Psoas muscle (tissue), 8 donors: Measurements from ENCODE around the gene ZNF664. TPM values are rescaled to one million over a fixed set of nuclear protein-coding genes. Genes with fewer than 3 reads are reported as not detected.

Experiments used
- ATAC-seq, 4 donors: fragments of 200-7000 bp; cut with Tn5 transposase; one replicate each; pipeline ENCODE4 v1.9.1; 2020; ENCODE audit warnings: moderate library complexity in 3 of 4, mild to moderate bottlenecking in 2 of 4
- DNase-seq, 2 donors: peaks; one replicate each; pipeline ENCODE4 v3.0.0-alpha.2; 2020
- H3K27ac ChIP-seq: fragments of 200-600 bp; one replicate; pipeline ENCODE4 v1.8.0; 2022
- H3K27me3 ChIP-seq, 3 donors: fragments of 200-600 bp in 1 of 3; one replicate each; pipeline versions ENCODE4 v1.6.1 to v1.8.0; 2013 to 2022; ENCODE audit warnings: low read length in 2 of 3, mild to moderate bottlenecking in 2 of 3, moderate library complexity in 1 of 3; ENCODE audit not compliant: insufficient read depth in 3 of 3
- H3K36me3 ChIP-seq, 2 donors: fragments of 200-600 bp in 1 of 2; one replicate each; pipeline versions ENCODE4 v1.6.1 to v1.8.0; 2013 to 2022; ENCODE audit warnings: low read depth in 1 of 2, mild to moderate bottlenecking in 1 of 2, moderate library complexity in 1 of 2; ENCODE audit not compliant: insufficient read depth in 1 of 2
- H3K4me1 ChIP-seq: fragments of 200-600 bp; one replicate; pipeline ENCODE4 v1.8.0; 2022
- H3K4me3 ChIP-seq: fragments of 200-600 bp; one replicate; pipeline ENCODE4 v1.8.0; 2022; ENCODE audit warnings: mild to moderate bottlenecking
- H3K9me3 ChIP-seq: fragments of 200-600 bp; one replicate; pipeline ENCODE4 v1.8.0; 2022
- WGBS, 3 donors: extraction: QIAGEN DNeasy Blood & Tissue Kit; methylation state at CpG; one replicate each; pipeline versions ENCODE4 v1.1.6 to v1.1.7; 2013; 5-methylcytosine and 5-hydroxymethylcytosine counted together
- intact Hi-C, 2 donors: fragments of 100-400 bp; cut with DNase I; formaldehyde crosslinking; loops; one replicate each; pipeline versions ENCODE4 v1.11.0 to v1.14.2; 2022
- polyA plus RNA-seq, 3 donors: library from polyadenylated mRNA; stranded (reverse); fragments of 200-250 nt; gene quantifications; one replicate each; pipeline ENCODE4 v1.2.3, GENCODE V29; 2013
- total RNA-seq, 4 donors: library from RNA; stranded (reverse); fragmentation: NEBNext Ultra II Directional in 2 of 4; extraction: Animal tissue kit (Norgen Biotek cat#: 25700) in 2 of 4; gene quantifications; one replicate each; pipeline versions ENCODE4 v1.2.1 to v1.2.4, GENCODE V29; 2021 to 2023
- TF ChIP-seq, protein P1 (sequence below): fragments of 200-600 bp; IDR thresholded peaks from one replicate; pipeline ENCODE4 v1.8.0; 2022; ENCODE audit warnings: antibody characterized with exemption
- donor health status: healthy with polysubstance abuse.
- donor health status: DM: no; HTN: no; CAD: no; lungs with moderate emphysema.
- donor health status: Bipolar disorder and iron deficiency.
- donor health status: healthy.
- donor health status: DM: yes; HTN: yes; CAD: no.
- donor health status: DM: no; HTN: no; CAD: no.
- donor health status: DM: no; HTN: no; CAD: no.
- donor health status: DM: yes; HTN: yes; CAD: no.

The ZNF664 gene
- total and polyA plus RNA-seq, 7 donors = 25.1 to 69.3 (median 39.1) TPM

- WGBS, 3 donors = 64 to 77% (median 68%) methylated on average over 3 of the region's 3 CpGs
- no peak for DNase-seq
- ATAC-seq = peak in 1 of 4 donors; percentile 28
- no peaks in the 10 kb centered on the region for H3K9me3 ChIP-seq
- peaks cover 40% of the 10 kb centered on the region for H3K4me1 ChIP-seq
- intact Hi-C loops = no loop called here
- no peak overlapping the region for H3K4me3 ChIP-seq
- H3K27me3 ChIP-seq = no peaks in the 10 kb centered on the region
- peaks cover 4 to 36% of the 10 kb centered on the region in 2 donors for H3K36me3 ChIP-seq
- TF ChIP-seq, protein P1, sequence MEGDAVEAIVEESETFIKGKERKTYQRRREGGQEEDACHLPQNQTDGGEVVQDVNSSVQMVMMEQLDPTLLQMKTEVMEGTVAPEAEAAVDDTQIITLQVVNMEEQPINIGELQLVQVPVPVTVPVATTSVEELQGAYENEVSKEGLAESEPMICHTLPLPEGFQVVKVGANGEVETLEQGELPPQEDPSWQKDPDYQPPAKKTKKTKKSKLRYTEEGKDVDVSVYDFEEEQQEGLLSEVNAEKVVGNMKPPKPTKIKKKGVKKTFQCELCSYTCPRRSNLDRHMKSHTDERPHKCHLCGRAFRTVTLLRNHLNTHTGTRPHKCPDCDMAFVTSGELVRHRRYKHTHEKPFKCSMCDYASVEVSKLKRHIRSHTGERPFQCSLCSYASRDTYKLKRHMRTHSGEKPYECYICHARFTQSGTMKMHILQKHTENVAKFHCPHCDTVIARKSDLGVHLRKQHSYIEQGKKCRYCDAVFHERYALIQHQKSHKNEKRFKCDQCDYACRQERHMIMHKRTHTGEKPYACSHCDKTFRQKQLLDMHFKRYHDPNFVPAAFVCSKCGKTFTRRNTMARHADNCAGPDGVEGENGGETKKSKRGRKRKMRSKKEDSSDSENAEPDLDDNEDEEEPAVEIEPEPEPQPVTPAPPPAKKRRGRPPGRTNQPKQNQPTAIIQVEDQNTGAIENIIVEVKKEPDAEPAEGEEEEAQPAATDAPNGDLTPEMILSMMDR = no peak
- no peak overlapping the region for H3K27ac ChIP-seq
Measured at GRCh38 chr12:124008595-124008994, 35.6 kb downstream of the ZNF664 start.

GRCh38 chr12:124009781-124010180, 36.8 kb downstream of the ZNF664 start:
- peaks cover 4 to 34% of the 10 kb centered on the region in 2 donors for H3K36me3 ChIP-seq
- peaks cover 30% of the 10 kb centered on the region for H3K4me1 ChIP-seq
- intact Hi-C loops = no loop called here
- 46 to 75% (median 47%) methylated on average over 6 of the region's 6 CpGs for WGBS, 3 donors
- DNase-seq (no peak), ATAC-seq (no peak)
- no peak overlapping the region for H3K4me3 ChIP-seq
- TF ChIP-seq, protein P1 = no peak
- no peaks in the 10 kb centered on the region for H3K9me3 ChIP-seq
- no peak overlapping the region for H3K27ac ChIP-seq
- no peaks in the 10 kb centered on the region for H3K27me3 ChIP-seq

DNA sequence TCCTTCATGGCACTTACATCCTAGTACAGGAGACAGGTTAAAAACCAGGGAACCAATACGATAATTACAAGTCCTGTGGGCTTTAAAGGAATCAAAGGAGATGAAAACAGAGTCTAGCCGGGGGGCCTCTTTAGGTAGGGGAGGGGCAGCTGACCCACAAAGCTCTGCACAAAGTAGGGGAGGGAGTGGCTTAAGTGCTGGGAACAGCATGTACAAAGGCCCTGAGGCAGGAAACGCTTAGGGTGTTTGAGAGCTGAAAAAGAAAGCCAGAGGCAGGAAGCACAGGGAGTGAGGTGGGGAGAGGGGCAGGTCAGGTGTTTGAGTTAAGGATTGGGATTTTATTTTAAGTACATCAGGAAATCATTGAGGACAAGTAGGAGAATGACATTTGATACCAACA, 37.7 kb downstream of the ZNF664 start:
- no peak overlapping the region for H3K27ac ChIP-seq
- no peak overlapping the region for H3K4me3 ChIP-seq
- H3K9me3 ChIP-seq = no peaks in the 10 kb centered on the region
- intact Hi-C loops = no loop called here
- no peak for DNase-seq
- TF ChIP-seq, protein P1 = no peak
- no peaks in the 10 kb centered on the region for H3K27me3 ChIP-seq
- H3K36me3 ChIP-seq = peaks cover 4 to 34% of the 10 kb centered on the region in 2 donors
- 84 to 90% (median 89%) methylated on average over 3 of the region's 3 CpGs for WGBS, 3 donors
- ATAC-seq = no peak
- peaks cover 25% of the 10 kb centered on the region for H3K4me1 ChIP-seq

GRCh38 chr12:124011435-124012115, 38.6 kb downstream of the ZNF664 start:
- Histone ChIP-seq H3K4me3 (no peak overlapping the region), H3K9me3 (no peaks in the 10 kb centered on the region), H3K27ac (no peak overlapping the region), H3K36me3 (peaks cover 4 to 34% of the 10 kb centered on the region in 2 donors), H3K4me1 (peaks cover 20% of the 10 kb centered on the region), H3K27me3 (no peaks in the 10 kb centered on the region)
- WGBS, 3 donors = 89 to 93% (median 92%) methylated on average over 8 of the region's 8 CpGs
- TF ChIP-seq, protein P1 = no peak
- intact Hi-C loops = no loop called here
- DNase-seq (no peak), ATAC-seq (no peak)

DNA sequence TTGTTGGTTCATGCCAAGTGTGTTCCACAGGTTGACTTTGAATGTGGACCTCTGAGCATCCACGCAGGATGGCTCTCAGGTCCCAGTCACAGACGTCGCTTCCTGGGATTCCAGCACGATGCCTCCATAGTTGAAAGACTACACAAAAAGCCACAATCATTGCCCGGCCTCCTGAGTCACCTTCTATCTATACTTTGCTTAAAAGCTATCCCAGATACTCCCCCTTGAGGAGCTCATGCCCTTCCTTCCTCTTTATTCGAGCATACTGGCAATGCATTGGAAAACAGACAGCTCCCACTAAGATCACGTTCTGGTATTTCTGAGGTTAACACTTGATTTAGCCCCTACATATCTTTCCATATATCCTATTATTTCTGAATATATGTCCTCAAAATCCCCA, 40.1 kb downstream of the ZNF664 start:
- no peak for ATAC-seq
- TF ChIP-seq, protein P1 = no peak

More for the DNA sequence above, 40.1 kb downstream of the ZNF664 start:
- no peaks in the 10 kb centered on the region for H3K27me3 ChIP-seq
- DNase-seq = no peak
- H3K4me1 ChIP-seq = peaks cover 9% of the 10 kb centered on the region
- no peak overlapping the region for H3K27ac ChIP-seq
- no peak overlapping the region for H3K4me3 ChIP-seq
- intact Hi-C loops = no loop called here
- no peaks in the 10 kb centered on the region for H3K9me3 ChIP-seq
- WGBS, 3 donors = 90 to 94% (median 90%) methylated on average over 7 of the region's 7 CpGs
- peaks cover 4 to 34% of the 10 kb centered on the region in 2 donors for H3K36me3 ChIP-seq
